Umbilical cord (tissue), 2 donors: ENCODE measurements around the gene EMC8. TPM values are rescaled to one million over a fixed set of nuclear protein-coding genes. Genes with fewer than 3 reads are reported as not detected.
A peak's percentile ranks its signal among the peaks of the same experiment; 100 is the strongest.

Experiments
- DNase-seq: peaks from one replicate; pipeline ENCODE4 v3.0.0-alpha.2; 2015; ENCODE audit warnings: low spot score
- total RNA-seq: library from RNA; depleted of rRNA; stranded (reverse); fragments of >200 nt; gene quantifications from one replicate; pipeline ENCODE4 v1.2.3, GENCODE V29; 2014; ENCODE audit warnings: low replicate concordance; ENCODE audit not compliant: insufficient read depth

EMC8 gene
- total RNA-seq, 1 donor from 2014 or later = 13.5 TPM

DNA sequence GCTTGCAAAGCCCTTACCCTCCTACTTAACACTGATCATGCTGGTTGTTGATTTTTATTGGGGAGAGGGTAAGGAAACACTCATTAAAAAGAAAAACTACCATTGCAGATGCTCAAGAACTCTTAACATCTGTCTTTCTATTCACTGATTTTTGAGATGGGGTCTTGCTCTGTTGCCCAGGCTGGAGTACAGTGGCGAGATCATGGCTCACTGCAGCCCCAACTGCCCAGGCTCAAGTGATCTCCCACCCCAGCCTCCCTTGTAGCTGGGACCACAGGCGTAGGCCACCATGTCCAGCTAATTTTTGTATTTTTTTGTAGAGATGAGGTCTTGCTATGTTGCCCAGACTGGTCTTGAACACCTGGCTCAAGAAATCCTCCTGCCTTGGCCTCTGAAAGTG is 14.5 kb downstream of the EMC8 start:
- DNase-seq = no peak

DNA sequence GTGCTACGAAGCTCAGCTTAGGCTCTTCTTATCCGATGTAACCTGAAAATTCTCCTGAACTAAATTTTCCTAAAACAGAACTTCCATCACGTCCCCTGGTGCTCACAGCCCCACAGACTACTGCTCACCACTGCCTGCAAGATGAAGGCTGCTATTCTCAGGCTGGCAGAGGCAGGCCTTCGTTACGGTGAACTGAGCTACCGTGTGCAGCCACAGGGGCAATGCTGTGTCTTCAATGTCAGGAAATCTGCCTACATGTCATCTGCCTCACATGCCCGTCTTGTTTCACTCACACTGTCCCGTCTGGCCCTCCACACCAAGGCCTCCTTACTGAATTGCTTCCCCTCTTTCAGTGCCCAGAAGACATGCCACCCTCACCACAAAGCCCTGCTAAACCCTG is 15.9 kb downstream of the EMC8 start:
- DNase-seq = no peak

DNA sequence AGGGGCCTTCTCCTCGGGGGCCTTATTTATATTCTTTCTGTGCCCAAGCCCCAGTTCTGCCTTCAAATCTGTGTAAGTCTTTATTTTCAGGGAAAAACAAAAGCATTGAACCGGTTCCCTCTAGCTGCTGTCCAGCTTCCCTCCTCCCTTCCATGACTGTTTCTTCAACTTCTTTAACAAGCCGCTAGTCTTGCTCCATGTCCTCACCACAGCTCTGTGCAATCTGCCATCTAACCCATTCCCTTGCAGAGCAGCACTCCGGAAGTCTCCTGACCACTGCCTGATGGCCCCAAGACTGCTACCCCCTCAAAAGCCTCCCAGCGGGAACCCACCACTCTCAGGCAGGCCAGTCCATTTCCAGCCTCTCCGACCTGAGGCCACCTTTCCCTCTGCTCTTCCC is 16.9 kb downstream of the EMC8 start:
- DNase-seq = no peak

DNA sequence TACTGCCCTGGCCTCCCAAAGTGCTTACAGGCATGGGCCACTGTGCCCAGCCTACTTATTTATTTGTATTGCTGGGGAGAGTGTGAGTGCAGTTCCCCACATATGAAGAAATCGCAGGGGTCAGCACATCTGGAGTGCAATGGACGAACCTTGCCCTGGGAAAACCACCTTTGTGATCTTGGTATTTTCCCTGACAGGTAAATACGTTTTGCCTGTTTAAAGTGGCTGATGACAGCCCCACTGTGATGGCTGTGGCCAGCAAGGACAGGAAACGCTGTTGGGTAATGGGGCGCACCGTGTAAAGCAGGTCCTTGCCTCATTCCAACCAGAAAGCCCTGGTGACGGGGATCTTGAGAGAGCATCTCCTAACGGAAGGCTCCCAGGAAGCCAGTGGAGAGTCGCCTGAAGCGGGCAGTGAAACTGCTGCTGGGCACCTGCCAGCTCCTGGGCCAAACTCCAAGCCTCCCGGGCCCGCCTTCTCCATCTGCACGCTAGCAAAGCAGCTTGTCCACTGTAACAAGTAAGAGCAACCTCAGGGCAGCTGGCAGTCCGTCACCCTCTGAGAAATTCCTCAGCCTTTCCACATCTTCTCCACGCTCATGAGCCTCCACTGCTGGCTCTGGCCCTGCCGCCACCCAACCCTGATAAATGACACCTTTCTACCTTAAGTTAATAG is 17.5 kb downstream of the EMC8 start:
- DNase-seq = no peak

DNA sequence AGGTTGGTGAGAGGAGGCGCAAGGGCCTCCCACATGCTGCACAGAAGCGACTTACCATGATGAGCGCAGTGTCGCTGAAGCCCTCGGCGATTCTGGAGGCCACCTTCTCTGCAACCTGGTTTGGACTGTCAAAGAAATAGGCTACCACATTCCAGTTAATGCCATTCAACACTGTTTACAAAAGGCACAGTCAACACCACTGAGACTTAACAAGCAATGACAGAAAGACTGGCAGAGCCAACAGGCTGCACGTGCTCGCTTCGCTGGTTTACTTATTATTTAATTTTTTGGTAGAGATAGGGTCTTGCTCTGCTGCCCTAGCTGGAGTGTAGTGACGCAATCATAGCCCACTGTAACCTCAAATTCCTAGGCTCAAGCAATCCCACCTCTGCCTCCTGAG is 18.2 kb downstream of the EMC8 start:
- DNase-seq = no peak

DNA sequence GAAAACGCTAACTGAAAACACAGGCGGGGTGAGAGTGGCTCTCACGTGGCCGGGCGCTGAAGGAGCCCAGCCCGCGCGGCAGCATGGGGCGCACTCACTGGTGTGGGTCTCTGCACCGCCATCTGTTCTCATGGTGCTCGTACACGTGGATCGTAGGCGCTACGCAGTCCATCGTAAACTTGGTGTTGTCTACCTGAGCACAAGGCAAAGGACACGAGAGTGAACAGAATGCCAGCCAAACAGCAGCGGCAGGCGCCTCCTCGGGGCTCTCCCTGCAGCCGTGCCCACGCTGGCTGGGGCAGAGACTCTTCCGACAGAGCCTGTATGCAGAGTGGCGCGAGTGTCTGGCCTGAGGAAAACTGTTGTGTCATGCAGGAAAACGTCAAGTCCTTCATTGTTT is 19.1 kb downstream of the EMC8 start:
- DNase-seq = no peak

DNA sequence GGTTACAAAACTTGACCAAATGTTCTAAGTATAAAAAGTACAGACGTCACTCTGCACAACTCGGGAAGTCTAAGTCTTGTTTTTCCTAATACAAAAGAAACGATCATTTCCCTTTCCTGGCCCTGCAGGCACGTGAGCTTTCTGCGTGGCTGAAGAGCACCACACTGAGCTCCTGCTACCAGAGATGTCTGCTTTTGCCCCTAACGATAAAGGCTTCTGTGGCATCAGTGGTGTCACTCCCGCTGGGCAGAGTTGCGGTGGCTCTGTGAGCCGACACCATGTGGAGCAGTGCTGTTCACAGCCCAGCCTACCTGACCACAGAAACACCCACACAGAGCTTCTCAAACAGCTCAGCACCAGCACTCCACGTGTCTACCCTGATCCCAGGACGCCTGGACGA is 20.5 kb downstream of the EMC8 start:
- no peak for DNase-seq

DNA sequence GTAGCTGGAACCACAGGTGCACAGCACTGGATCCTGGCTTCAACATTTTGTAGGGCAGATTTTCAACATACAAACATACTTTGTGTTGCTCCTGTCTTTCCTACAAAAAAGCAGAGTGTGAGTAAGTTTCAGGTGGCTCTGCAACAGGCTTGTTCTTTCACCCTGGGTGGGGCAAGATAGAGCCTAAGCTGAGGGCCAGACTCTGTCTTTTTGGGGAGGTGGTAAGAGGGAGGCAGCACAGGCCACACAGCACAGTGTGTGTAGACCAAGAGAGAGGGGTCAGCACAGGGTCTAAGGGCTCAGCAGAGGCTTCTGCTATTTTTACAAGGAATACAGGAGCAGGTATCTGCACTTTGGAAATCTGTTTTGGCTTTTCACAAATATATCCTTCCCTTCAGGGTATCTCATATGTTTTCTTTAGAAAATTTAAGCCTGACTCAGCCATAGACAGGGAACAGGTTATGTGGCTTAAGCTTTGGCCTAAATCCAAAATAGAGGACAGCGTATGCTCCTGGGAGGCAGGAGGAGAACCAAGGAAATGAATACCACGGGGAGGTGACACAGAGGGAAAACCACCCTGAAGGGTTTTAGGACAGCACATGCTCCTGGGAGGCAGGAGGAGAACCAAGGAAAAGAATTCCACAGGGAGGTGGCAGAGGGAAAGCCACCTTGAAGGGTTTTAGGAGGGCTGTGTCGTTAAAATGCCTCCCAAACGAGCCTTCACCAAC is 21.6 kb downstream of the EMC8 start:
- DNase-seq = no peak

DNA sequence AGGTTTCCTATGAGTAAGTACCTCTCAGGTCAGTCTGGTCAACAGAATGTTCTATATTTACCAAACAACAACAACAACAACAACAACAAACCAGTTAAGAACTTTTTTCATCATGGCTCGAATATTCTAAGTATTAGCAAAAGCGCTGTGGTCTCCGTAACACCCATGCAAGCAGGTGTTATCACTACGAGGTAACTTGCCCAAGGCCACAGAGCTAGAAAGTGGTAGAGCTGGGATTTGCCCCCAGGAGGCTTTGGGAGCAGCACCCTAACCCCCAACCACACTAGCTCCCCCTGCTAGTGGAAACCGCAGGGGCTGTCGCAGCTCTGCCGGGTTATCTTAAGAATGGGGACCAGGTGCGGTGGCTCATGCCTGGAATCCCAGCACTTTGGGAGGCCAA is 24.5 kb downstream of the EMC8 start:
- DNase-seq = no peak

DNA sequence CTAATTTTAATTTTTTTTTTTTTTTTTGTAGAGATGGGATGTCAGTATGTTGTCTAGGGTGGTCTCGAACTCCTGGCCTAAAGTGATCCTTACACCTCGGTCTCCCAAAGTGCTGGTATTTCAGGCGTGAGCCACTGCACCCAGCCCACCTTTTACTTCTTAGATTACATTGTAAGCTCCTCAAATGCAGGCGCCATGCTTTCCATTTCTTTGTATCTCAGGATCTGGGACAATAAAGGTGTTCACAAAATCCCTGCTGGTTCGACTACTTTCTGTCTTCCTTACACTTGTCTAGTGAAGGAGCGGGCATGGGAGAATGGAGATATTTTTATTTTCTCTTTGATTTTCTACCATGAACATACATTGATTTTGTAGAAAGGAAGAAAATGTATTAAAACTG is 25.2 kb downstream of the EMC8 start:
- no peak for DNase-seq

DNA sequence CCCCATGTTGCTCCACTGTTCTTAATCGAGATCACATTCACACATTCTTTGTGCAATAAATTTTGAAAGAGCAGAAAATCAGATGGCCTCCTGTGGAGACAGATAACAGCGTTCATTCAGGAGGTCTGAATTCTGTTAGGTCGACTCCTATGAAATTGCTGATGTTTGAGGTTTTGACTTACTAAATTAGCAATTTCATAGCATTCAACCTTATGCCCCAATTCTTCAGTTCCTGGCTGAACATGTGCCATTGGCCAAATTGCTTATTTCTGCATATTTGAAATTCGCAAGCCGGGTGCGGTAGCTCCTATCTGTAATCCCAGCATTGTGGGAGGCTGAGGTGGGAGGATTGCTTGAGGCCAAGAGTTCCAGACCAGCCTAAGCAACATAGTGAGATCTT is 26.3 kb downstream of the EMC8 start:
- DNase-seq = no peak

DNA sequence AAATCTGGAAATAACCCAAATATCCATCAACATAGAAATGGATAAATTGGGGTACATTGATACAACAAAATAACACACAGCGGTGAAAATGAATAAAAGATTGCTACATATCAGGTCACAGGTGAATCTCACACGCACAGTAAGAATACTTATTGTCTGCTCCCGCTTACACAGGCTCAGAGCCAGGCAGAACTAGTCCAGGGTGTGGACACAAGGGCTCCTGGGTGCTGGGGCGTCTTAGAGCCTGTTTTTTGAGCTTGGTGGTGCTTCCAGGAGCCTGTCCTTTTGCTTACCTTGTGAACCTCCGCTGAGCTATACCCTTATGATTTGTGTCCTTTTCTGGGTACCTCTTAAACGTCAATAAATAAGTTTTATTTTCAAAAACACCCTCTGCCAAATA is 28.6 kb downstream of the EMC8 start:
- DNase-seq = no peak

DNA sequence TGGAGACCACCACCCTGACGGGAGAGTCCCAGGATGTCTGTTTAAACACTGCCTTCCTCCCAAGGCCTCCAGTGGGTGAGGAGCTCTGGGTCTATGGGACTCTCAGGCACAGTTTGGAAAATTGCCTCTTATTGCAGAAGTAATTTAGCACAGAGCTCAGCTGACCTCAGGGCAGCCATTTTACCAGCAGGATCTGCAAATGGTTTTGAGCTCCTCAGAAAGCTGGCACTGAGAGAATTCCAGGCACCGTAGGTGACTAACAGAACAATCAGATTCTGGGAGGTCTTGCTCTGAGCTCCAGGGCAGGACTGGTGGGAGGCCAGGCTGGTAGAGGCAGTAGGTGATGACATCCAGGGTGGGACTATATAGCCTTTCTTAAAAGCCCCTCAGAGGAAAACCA is 31.1 kb downstream of the EMC8 start:
- DNase-seq = no peak

DNA sequence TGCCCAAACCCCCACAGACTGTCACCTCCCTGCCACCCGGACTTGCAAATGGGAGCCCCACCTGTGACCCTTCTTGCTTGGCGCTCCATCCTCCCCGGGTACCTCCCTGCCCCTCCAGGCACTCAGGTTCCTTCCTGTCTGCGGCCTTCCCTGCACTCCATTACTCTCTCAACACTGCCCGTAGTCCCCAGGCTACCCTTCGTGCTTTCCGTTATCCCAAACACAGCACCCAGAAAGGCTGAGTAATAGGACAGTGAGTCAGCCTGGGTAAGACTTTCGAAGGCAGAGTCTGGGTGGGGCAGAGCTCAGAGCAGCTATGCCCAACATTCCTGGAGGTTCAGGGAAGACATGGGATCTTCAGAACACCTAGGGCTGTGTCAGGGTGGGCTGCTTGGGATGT is 31.8 kb downstream of the EMC8 start:
- DNase-seq = peak; percentile 66

DNA sequence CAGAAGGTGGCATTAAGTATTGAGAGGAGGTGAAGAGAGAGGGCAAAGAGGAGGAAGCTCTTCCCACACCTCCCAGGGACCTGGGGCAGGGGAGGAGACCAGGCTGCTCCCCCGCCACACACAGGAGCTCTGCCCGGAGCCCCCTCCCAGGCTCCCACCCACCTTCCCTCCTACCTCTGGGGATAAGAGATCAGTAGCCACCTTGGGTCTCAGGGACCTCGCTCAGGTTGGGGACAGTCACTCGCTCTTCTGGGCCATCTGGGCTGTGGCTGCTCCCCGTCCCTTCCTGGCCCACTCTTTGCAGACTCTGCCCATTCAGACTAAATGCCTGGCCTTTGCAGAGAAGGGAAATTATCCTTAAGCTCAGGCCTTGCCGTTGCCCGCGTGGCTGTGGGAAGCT is 33.6 kb downstream of the EMC8 start:
- DNase-seq = no peak

DNA sequence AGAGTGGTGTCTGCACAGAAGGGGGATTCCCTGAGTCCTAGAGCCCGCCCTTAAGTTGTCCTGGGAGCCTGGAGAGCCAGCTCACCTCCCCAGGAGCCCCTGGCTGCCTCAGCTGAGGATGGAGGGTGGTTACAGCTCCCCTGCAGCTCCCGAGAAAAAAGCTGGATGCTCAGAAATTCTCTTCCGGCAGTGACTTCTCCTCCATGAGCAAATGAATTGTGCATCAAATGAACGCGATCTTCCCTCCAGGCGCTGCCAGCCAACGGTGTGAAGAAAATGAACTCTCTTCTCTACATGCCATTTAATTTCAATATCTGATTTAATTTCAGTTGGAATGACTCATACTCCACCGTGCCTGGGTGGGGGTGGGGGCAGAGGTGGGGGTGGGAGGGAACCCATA is 34.1 kb downstream of the EMC8 start:
- no peak for DNase-seq

DNA sequence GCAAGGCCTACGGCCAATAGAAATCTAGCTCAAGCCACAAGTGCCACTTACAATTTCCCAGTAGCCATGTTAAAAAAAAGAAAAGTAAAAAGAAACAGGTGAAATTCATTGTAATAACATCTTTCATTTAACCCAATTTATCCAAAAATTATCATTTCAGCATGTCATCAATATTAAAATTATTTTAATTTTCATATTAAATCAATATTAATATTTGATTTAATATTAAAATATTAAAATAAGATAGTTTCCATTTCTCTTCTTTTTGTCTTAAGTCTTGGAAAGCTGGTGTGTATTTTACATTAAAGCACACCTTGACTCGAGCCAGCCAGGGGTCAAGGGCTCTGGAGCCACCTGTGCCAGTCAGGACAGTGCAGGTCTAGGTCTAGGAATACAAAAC is 35.7 kb downstream of the EMC8 start:
- DNase-seq = no peak

DNA sequence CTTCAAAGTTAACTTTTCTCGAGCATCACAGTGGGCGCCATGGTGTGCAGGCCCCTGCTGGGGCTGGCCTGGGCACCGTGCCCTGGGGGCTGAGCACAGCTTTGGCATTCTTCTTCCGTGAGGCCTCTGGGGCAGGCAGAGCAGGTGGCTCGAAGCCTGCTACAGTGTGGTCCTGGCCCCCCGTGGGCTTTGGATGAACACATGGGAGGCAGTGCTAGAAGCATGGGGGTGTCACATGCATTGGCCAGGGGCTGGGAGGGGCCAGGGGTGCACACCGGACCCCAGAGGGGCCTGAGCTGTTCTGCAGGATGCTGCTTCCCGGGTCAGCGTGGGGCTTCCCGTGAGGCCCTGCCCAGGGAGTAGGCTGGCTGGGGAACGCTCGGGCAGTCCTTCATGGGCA is 36.4 kb downstream of the EMC8 start:
- DNase-seq = no peak

DNA sequence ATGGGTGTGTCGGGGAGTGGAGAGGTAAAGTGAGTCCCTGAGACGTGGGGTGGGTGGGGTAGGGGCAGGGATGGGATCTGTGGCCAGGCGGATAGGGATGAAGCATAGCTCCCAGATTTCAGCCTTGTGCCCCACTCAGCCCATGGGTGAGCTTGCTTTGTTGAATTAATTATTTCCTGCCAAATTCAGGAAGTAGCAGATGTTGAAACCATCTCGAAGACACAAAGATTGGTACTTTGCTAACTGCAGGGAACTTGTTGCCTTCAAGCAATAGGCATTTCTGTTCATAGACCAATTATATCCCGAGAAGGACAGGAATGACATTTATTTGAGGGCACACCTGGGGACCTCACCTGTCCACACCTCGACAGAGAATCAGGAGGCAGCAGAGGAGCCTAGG is 37.5 kb downstream of the EMC8 start:
- DNase-seq = no peak

DNA sequence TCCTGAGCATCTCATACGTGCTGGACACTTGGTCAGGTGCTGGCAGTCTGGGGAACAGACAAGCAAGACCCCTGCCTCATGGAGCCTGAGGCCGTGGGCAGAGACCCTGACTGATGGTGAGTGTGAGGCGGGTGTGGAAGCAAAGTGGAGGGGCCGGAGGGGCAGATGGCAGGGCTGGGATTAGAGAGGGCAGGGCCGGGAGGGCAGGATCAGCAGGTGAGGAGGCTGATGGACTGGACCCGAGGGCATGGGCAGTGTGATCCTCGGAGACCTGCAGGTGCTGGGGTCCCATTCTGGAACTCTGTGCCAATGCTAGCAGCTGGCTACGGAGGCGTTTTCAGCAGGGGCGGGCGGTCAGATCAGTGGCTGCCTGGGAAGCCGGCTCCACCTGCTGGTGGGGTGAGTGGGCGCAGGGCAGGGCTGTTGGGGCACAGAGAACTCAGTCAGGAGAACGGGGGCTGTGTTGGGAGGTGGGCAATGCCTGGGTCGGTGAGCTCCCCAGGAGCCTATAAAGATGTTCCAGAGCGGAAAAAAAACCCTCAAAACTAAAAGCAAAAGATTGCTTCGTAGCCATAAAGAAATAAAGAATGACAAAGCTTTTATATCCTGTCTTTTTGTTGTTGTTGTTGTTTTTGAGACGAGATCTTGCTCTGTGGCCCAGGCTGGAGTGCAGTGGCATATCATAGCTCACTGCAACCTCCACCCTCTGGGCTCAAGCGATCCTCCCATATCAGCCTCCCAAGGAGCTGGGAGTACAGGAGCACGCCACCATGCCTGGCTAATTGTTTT is 39.5 kb downstream of the EMC8 start:
- no peak for DNase-seq

DNA sequence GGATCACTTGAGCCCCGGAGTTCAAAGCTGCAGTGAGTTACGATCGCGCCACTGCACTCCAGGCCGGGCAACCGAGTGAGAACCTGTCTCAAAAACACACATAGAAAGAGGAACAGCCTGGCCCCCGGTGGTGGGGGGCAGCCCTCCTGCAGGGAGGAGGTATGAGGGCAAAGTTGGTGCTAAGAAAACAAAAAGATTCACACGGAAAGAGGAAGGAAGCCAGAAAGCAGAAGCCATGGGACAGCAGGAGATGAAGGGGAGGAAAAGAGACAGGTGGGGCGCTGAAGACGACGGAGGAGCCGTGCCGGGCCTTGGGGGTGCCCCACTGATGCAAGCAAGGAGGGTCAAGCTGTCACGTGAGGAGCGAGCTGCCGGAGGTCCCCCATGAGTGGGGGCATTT is 40.2 kb downstream of the EMC8 start:
- DNase-seq = no peak

DNA sequence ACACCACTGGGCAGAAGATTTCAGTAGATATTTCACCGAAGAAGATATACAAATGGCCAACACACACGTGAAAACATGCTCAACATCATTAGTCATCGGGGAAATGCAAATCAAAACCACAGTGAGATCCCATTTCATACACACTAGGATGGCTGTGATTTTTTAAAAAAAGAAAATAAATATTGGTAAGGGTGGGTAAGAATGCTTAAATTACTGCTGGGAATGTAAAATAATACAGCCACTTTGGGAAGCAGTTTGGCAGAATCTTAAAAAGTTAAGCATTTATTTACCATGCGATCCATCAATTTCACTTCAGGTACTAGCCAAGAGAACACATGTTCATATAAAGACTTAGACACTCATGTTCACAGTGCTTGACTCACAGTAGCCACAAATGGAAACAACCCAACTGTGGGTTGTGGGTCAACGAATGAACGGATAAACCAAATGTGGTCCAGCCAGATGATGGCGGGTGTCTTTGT is 42.0 kb downstream of the EMC8 start:
- DNase-seq = no peak
